HG02588 (cell line): Measurements from ENCODE around the gene DOCK2.

ENCODE experiments used
- ATAC-seq: cut with Tn5 transposase; IDR thresholded peaks from one replicate; pipeline ENCODE4 v1.9.1; 2021; ENCODE audit warnings: mild to moderate bottlenecking, moderate library complexity; ENCODE audit not compliant: unreplicated experiment

The DOCK2 gene

GRCh38 chr5:169682026-169682425, 45.0 kb downstream of the DOCK2 start:
- ATAC-seq, result no peak

GRCh38 chr5:169686137-169686536, 49.1 kb downstream of the DOCK2 start:
- ATAC-seq, result peak; percentile 69

- no peak for ATAC-seq
Measured at GRCh38 chr5:169688106-169688505, 51.0 kb downstream of the DOCK2 start.

DNA sequence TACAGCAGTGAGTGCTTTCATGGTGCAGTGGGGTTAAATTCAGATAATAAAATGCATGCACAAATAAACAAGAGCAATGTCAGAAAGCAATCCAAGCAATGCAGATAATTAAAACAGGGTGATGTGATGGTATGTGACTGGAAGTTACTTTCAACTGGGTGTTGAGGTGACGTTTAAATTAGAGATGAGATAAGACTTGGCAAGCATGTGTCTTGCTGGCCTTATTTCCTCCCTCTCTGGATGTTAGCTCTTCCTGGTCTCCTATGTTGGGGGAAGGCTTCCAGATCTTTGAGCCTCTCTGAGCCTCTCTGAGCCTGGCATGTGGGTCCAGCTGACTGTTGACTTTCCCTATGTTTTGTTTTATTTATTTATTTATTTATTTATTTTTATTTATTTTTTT, 54.4 kb downstream of the DOCK2 start:
- ATAC-seq, result no peak

DNA sequence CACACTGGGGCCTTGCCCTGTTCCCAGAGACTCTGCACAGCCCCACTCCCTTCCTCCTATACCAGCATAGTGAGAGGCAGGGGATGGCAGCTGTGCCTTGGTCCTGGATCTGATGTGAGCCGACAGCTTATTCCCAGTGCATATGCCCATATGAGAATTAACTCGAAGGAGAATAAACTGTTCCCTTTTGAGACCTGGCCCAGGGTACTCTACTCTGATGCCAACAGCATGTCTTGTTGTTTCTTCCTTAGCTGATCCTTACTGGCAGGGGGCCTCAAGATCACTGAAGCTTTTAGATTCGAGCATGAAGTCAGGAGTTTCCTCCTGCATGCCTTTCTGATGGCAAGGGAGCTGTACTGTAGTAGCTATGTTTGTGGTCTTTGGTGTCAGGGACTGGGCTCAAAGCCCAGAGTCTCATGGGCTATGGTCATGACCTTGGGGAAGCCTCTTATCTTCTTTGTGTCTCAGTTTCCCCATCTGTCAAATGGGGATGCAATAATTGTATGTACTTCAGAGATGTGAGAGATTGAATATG, 57.1 kb downstream of the DOCK2 start:
- no peak for ATAC-seq

- ATAC-seq, result no peak
Measured at GRCh38 chr5:169695025-169695625, 58.0 kb downstream of the DOCK2 start.

GRCh38 chr5:169695919-169696490, 58.9 kb downstream of the DOCK2 start:
- ATAC-seq, result no peak

DNA sequence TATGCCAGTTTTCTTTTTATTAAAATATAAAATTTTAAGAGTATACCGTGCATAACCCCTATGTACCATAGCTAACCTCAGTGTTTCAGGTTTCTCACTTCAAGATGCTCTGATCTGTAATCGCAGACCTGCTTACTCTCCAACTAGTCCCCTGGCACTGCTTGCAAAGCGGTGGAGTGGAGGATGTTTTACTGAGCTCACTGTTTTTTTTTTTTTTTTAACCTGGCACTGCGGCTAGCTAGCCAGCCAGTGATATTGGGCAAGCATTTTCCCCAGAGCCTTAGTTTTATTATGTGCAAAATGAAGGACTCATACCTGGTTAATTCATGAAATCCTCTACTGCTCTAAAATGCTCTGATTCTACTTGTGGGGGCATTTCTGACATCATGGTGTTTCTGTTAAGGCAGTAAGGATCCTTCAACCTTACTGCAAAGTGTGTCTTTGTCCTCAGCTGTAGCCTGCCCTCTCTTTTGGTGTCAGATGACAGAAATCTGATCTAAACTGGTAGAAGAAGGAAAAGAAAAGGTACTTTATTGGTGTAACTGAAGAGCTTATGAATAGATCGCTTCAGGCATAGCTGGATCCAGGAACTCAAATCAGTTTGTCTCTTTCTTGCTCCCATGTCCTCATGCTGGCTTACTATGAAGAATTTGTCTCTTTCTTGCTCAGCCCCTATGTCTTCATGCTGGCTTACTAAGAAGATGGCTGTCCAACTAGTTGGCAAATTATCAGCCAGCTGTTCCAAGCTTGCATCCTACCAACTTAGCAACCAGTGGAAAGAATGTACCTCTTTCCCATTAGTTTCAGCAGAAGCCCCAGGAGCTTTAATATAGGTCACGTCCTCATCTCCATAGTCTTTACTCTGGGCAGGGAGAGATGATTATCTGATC, 59.8 kb downstream of the DOCK2 start:
- no peak for ATAC-seq

- no peak for ATAC-seq
Measured at GRCh38 chr5:169697511-169697890, 60.4 kb downstream of the DOCK2 start.

GRCh38 chr5:169697976-169698375, 60.9 kb downstream of the DOCK2 start:
- ATAC-seq, result no peak

DNA sequence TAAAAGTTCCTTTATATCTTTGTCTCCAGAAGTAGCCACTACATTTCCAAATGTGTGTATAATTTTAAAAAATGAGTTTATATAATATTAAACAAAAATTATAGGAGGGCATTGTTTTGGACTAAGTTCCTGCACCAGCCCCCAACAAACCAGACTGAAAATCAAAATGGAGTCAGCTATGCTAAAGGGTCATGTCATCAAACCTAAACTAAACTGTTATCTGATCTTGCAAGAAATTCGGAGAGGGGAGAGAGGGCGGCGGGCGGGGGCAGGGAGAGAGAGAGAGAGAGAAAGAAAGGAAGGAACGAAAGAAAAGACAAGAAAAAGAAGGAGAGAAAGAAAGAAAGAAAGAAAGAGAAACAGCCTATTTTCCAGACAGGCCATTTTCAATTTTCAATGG, 63.5 kb downstream of the DOCK2 start:
- no peak for ATAC-seq

GRCh38 chr5:169701910-169702451, 64.9 kb downstream of the DOCK2 start:
- ATAC-seq, result no peak

GRCh38 chr5:169702693-169703481, 65.8 kb downstream of the DOCK2 start:
- peak; percentile 74 for ATAC-seq

GRCh38 chr5:169703813-169704212, 66.7 kb downstream of the DOCK2 start:
- no peak for ATAC-seq

GRCh38 chr5:169705322-169705721, 68.2 kb downstream of the DOCK2 start:
- ATAC-seq, result peak; percentile 24

- ATAC-seq, result no peak
Measured at GRCh38 chr5:169706071-169706470, 69.0 kb downstream of the DOCK2 start.

GRCh38 chr5:169706758-169707450, 69.8 kb downstream of the DOCK2 start:
- no peak for ATAC-seq

DNA sequence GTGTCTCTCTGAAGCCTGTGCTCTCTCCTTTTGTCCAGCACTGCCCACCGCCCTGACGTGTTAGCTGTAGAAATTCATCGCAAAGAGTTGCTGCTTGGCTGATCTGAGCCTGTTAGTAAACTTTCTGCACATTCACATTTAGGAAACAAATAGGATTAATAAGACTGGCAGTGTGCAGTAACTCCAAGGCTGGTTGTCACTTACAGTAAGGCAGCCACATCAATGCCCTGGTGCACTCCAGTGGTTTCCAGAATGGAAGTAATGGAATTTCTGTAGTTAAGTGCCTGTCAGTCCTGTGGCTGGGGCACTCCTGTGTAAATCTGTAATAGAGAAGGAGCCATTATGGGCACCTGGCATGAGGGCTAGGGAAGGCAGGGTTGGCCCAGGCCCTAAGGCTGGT, 70.6 kb downstream of the DOCK2 start:
- no peak for ATAC-seq

DNA sequence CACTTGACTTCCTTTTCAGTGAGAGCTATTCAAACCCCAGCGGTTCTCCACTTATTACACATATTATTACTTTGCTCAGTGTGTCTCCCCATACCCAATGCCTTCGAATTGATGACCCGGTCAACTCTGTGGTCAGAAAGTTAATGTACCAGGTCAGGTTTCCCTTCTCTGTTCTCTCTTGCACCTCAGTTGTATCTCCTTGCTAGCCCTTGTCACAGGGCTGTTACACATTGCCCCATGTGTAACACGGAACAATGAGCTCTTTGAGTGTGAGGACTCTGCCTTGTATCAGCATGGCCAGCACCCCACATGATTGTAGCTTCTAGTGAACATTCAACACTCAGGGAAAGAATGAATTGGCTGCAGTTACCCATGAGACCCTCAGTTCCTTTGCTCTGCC, 73.6 kb downstream of the DOCK2 start:
- ATAC-seq, result no peak

DNA sequence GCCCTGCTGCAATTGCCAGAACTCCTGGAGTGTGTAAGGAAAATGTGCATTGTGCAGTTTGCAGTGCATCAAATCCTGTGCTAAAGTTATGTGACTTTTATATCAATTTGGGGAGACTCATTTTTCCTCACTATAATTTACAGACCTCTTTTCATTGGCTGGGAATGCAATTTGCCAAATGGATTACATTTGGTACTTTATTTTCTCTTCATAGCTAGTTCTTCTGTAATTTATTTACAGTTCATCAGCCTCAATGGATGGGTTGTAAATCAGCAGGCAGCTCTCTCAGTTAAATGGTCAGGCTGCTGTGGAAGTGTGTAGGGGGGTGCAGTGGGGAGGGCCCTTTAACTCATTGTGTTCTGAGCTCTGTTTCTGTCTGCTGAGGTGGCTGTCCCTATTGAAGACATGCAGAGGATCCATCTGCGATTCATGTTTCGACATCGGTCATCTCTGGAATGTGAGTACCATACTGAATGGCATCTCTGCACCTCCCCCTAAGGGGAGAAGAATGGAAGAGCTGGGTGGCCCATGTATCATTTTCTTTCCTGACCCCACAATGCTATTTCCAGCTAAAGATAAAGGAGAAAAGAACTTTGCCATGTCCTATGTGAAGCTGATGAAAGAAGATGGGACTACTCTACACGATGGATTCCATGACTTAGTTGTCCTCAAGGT, 74.6 kb downstream of the DOCK2 start:
- ATAC-seq, result no peak
